A673 (cell line): ENCODE measurements around the gene LHX4. TPM values are rescaled to one million over a fixed set of nuclear protein-coding genes. Genes with fewer than 3 reads are reported as not detected.

Experiments used
- BruUV-seq: library from RNA; stranded (reverse); fragments of 400-500 nt; replicated peaks from 2 replicates; lab custom pipeline; 2021; lab: Mats Ljungman, UMichigan
- CTCF ChIA-PET: fragments of 300-600 bp; sonication (Branson Sonifier 250); formaldehyde crosslinking; loops from one replicate; lab custom pipeline; 2022; ENCODE audit warnings: antibody characterized with exemption; lab: Charles Lee
- POLR2A ChIA-PET: fragments of 300-600 bp; sonication (Branson Sonifier 250); formaldehyde crosslinking; loops from one replicate; lab custom pipeline; 2022; ENCODE audit warnings: antibody characterized with exemption; ENCODE audit not compliant: low non-redundant PET; lab: Charles Lee
- DNase-seq: peaks from one replicate; pipeline ENCODE4 v3.0.0-alpha.2; 2015; ENCODE audit warnings: low spot score
- H3K27ac ChIP-seq: fragments of 200-600 bp; sonication (generic); 2 replicates; pipeline ENCODE4 v1.5.1; 2016; ENCODE audit warnings: mixed run types, low read depth, mild to moderate bottlenecking, mixed read lengths, antibody characterized with exemption, low read length; ENCODE audit not compliant: poor library complexity, severe bottlenecking
- H3K27me3 ChIP-seq: fragments of 200-600 bp; sonication (generic); replicated peaks from 2 replicates; pipeline ENCODE4 v1.6.1; 2017; ENCODE audit warnings: mixed run types, low read depth, mild to moderate bottlenecking, mixed read lengths, antibody characterized with exemption, low read length; ENCODE audit not compliant: insufficient read depth, poor library complexity
- H3K36me3 ChIP-seq: fragments of 200-600 bp; sonication (generic); 2 replicates; pipeline ENCODE4 v1.6.1; 2016; ENCODE audit warnings: mixed run types, mild to moderate bottlenecking, mixed read lengths, antibody characterized with exemption, low read length; ENCODE audit not compliant: insufficient read depth, poor library complexity, severe bottlenecking
- H3K4me1 ChIP-seq: fragments of 200-600 bp; sonication (generic); 2 replicates; pipeline ENCODE4 v1.6.1; 2017; ENCODE audit warnings: mixed run types, mild to moderate bottlenecking, mixed read lengths, antibody characterized with exemption, low read length; ENCODE audit not compliant: insufficient read depth, poor library complexity, severe bottlenecking
- H3K4me3 ChIP-seq: fragments of 200-600 bp; sonication (generic); 2 replicates; pipeline ENCODE4 v1.5.1; 2016; ENCODE audit warnings: low read depth, mixed run types, mild to moderate bottlenecking, mixed read lengths, low read length; ENCODE audit not compliant: poor library complexity, severe bottlenecking
- H3K9me3 ChIP-seq: fragments of 200-600 bp; sonication (generic); 2 replicates; pipeline ENCODE4 v1.6.1; 2016; ENCODE audit warnings: mixed run types, low read depth, mild to moderate bottlenecking, mixed read lengths, antibody characterized with exemption, low read length; ENCODE audit not compliant: poor library complexity, severe bottlenecking
- EZH2 ChIP-seq: fragments of 200-600 bp; sonication (generic); IDR thresholded peaks from 2 replicates; pipeline ENCODE4 v1.6.1; 2017; ENCODE audit warnings: borderline replicate concordance, low read depth, mild to moderate bottlenecking, mixed read lengths, antibody characterized with exemption, low read length; ENCODE audit not compliant: poor library complexity, severe bottlenecking
- intact Hi-C: fragments of 100-400 bp; cut with micrococcal nuclease; formaldehyde crosslinking; loops from one replicate; pipeline ENCODE4 v1.10.0; 2022; ENCODE audit not compliant: unreplicated experiment
- total RNA-seq: library from RNA; stranded (reverse); gene quantifications from 2 replicates; pipeline ENCODE4 v1.2.3, GENCODE V29; 2021
- TF ChIP-seq, protein P1 (sequence below): fragments of 300-800, 200-600 bp; sonication (generic); conservative IDR thresholded peaks from 2 replicates; pipeline ENCODE4 v1.5.1; 2017; ENCODE audit warnings: low read depth, mild to moderate bottlenecking, antibody characterized with exemption, low read length, moderate library complexity, mixed read lengths

The LHX4 gene
- total RNA-seq, 1 experiment from 2014 or later: not detected

- ChIA-PET POLR2A (no interaction called here), CTCF (interaction anchor here (1.9 kb wide), 1 partner anchor 8 kb away, joined by 4 read pairs; no protein-coding TSS in a partner anchor)
- no peak for DNase-seq
- TF ChIP-seq, protein P1, sequence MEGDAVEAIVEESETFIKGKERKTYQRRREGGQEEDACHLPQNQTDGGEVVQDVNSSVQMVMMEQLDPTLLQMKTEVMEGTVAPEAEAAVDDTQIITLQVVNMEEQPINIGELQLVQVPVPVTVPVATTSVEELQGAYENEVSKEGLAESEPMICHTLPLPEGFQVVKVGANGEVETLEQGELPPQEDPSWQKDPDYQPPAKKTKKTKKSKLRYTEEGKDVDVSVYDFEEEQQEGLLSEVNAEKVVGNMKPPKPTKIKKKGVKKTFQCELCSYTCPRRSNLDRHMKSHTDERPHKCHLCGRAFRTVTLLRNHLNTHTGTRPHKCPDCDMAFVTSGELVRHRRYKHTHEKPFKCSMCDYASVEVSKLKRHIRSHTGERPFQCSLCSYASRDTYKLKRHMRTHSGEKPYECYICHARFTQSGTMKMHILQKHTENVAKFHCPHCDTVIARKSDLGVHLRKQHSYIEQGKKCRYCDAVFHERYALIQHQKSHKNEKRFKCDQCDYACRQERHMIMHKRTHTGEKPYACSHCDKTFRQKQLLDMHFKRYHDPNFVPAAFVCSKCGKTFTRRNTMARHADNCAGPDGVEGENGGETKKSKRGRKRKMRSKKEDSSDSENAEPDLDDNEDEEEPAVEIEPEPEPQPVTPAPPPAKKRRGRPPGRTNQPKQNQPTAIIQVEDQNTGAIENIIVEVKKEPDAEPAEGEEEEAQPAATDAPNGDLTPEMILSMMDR: no peak
- TF ChIP-seq EZH2: no peak
- H3K36me3 ChIP-seq: no peaks in the 10 kb centered on the region
- no peak overlapping the region for H3K27ac ChIP-seq
- H3K9me3 ChIP-seq: no peaks in the 10 kb centered on the region
- no peak overlapping the region for H3K4me3 ChIP-seq
- no peaks in the 10 kb centered on the region for H3K4me1 ChIP-seq
- BruUV-seq: no TSS peak
- no peaks in the 10 kb centered on the region for H3K27me3 ChIP-seq
- intact Hi-C loops: no loop called here
Observed at GRCh38 chr1:180195916-180196315, 34.1 kb upstream of the LHX4 start.

DNA sequence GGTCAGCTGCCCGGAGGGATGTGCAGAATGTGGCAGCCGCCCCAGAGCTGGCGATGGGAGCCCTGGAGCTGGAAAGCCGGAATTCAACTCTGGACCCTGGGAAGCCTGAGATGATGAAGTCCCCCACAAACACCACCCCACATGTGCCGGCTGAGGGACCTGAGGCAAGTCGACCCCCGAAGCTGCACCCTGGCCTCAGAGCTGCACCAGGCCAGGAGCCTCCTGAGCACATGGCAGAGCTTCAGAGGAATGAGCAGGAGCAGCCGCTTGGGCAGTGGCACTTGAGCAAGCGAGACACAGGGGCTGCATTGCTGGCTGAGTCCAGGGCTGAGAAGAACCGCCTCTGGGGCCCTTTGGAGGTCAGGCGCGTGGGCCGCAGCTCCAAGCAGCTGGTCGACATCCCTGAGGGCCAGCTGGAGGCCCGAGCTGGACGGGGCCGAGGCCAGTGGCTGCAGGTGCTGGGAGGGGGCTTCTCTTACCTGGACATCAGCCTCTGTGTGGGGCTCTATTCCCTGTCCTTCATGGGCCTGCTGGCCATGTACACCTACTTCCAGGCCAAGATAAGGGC, 33.5 kb upstream of the LHX4 start:
- ChIA-PET POLR2A (no interaction called here), CTCF (interaction anchor here (1.9 kb wide), 1 partner anchor 8 kb away, joined by 4 read pairs; no protein-coding TSS in a partner anchor)
- H3K9me3 ChIP-seq: no peaks in the 10 kb centered on the region
- H3K4me3 ChIP-seq: no peak overlapping the region
- no peaks in the 10 kb centered on the region for H3K4me1 ChIP-seq
- intact Hi-C loops: no loop called here
- no peaks in the 10 kb centered on the region for H3K36me3 ChIP-seq
- BruUV-seq: no TSS peak
- H3K27ac ChIP-seq: no peak overlapping the region
- no peak for DNase-seq
- H3K27me3 ChIP-seq: no peaks in the 10 kb centered on the region
- no peak for TF ChIP-seq EZH2

DNA sequence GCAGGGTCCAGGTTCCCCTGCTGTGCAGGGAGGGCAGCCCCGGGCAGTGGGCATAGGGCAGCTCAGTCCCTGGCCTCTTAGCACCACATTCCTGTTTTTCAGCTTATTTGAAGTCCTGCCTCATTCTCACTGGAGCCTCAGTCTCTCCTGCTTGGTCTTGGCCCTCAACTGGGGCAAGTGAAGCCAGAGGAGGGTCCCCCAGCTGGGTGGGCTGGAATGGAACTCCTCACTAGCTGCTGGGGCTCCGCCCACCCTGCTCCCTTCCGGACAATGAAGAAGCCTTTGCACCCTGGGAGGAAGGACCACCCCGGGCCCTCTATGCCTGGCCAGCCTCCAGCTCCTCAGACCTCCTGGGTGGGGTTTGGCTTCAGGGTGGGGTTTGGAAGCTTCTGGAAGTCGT, 32.8 kb upstream of the LHX4 start:
- CTCF ChIA-PET: interaction anchor here (1.1 to 1.9 kb wide), 2 partner anchors 9 to 16 kb away, joined by 4 read pairs; no protein-coding TSS in a partner anchor
- DNase-seq: no peak
- Histone ChIP-seq H3K36me3 (no peaks in the 10 kb centered on the region), H3K27me3 (no peaks in the 10 kb centered on the region), H3K4me3 (no peak overlapping the region), H3K9me3 (no peaks in the 10 kb centered on the region), H3K27ac (no peak overlapping the region), H3K4me1 (no peaks in the 10 kb centered on the region)
- intact Hi-C loops: no loop called here
- no TSS peak for BruUV-seq
- TF ChIP-seq EZH2: no peak
- TF ChIP-seq, protein P1: no peak
- POLR2A ChIA-PET: no interaction called here
